COR-L47 (cell line): Measurements from ENCODE around the gene FAAP100.

Experiments
- DNase-seq: peaks from one replicate; lab custom pipeline; 2025; lab: John Stamatoyannopoulos, UW

Gene FAAP100

GRCh38 chr17:81524039-81524864 lies 27.9 kb downstream of the FAAP100 start:
- no peak for DNase-seq

DNA sequence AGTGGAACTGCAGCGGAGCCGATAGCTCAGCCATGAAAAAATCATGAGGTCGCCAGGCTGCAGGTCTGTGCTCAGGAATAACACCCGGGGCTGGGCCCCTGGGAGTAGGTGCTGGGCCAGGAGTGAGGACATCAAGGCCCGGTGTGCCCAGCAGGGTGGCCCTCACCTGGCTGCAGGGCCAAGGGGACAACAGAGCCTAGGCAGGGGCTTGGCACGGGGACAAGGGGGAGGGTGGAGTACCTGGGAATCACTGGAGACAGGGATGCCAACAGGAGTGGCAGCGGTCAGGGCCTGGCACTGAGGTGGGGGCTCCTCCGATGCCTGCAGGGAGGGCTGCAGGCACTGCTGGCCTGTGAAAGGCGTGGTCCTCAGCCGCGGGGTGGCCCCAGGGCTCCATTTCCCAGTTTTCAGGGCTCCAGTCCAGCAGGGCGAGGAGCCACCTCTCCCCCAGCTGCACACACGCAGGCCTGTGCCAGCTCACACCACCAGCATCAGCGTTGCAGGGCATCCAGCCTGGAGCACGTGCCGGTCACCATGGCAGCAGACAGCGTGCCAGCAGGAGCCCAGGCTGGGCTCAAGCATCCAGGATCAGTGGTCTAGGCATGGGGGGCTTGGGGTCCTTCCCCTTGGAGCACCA lies 28.6 kb downstream of the FAAP100 start:
- peak; percentile 95 for DNase-seq

GRCh38 chr17:81522491-81523401 lies 29.4 kb downstream of the FAAP100 start:
- no peak for DNase-seq

DNA sequence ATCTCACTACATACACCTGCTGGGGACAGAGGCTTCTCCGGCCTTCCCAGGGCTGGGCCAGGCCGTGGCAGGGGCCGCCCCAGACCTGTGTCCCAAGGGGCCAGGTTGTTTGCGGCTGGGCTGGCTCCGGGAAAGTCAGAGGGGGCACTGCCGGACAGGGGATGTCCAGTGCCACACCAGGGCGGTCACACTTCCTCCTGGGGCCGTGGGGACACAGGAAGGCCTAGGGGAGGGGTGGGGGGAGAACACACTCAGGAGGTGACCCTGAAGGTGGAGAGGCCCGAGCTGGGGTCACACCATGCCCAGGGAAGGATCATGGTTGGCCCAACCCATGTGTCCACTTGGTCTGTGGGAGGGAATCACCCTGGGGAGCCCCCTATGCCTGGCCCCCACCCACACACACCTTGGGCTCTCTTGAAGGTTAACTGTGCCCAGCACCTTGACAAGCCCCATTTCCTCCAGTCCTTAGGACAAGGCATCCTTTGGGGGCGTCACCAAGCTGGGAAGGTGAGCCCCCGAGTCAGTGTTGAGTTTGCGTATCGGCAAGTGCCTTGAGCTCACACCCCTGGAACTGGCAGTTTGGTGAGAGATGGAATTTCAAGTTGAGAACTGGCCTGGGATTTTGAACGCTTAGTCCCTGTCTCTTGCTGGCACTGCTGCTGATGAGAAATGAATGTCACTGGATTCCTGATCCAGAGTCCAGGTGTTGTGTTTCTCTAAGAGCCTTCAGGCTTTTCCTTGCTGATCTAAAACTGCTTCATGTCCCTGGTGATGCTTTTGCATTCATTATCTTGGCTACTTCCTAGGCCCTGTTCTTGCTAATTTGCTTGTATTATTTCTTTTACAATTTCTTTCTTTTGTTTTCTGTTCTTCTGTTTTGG lies 31.9 kb downstream of the FAAP100 start:
- no peak for DNase-seq

GRCh38 chr17:81519284-81520020 lies 32.7 kb downstream of the FAAP100 start:
- DNase-seq, result peak; percentile 88

- DNase-seq, result no peak
Observed at GRCh38 chr17:81518785-81519283, 33.3 kb downstream of the FAAP100 start.

- DNase-seq, result no peak
Observed at GRCh38 chr17:81518113-81518784, 33.9 kb downstream of the FAAP100 start.

DNA sequence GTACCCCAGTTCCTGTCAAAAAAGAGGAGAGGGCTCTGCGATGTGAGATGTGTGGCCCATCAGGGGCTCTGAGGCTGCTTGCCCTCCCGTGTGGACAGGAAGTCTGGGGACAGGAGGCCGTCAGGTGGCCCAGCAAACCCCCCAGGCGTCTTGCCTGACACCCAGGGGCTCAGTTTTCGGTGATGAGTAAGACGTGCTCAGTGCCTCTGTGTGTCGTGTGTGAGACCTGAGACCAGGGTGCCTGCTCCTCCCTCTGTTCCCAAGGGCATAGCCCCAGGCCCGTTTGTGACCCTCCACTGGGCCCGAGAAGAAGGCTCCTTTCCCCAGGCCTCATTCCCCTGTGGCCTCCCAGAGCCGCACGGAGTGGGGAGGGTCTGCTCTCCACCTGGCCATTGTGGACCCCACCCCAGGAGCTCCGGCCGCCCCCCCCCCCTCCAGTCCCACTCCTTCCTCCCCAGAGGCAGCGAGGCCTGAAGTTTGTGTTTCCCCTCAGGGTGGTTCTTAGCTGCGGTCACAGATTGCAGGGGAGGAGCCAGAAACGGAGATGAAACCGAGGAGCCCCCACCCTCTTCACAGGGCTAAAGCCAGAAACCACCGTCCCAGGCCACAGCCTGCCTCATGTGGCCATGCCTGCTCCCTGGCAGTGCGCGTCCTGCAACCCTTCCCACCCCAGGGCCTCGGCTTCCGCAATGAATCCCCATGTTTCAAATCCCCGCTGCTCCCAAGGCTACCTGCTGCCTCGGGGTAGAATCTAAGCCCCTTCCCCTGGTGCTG lies 34.6 kb downstream of the FAAP100 start:
- DNase-seq, result no peak

DNA sequence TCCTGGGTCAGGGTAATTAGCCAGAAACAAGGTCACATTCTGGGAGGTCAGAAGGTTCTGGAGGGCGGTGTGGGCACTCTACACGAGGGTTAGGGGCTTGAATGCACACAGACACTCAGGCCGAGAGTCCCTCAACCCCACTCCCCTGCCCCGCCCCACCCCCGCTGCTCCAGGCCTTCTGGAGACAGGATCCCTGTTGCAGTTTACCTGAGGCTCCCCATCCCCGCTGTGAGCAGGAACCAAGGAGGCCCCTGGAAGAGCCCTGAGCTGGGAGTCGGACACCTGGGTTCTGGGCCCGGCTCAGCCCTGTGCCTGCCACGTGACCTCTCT lies 35.2 kb downstream of the FAAP100 start:
- no peak for DNase-seq

DNA sequence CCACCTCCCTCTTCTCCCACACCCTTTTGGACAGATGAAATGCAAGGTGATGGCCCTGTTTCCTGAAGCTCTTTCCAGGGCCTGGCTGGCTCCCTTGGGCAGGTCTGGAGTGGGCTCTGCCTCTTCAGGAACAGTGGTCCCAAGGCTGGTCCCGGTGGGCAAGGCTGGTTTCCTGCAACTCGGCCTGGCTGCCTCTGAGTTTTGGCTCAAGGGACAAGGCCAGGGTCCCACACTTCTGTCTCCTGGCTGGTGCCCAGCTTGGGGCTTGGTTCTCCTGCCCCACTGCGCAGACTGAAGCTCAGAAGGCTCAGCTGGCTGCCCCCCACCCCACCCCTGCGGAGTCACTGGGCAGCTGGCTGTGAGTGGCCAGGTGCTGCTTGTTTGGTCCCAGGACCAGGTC lies 35.7 kb downstream of the FAAP100 start:
- DNase-seq, result no peak

- no peak for DNase-seq
Observed at GRCh38 chr17:81515530-81516041, 36.6 kb downstream of the FAAP100 start.

DNA sequence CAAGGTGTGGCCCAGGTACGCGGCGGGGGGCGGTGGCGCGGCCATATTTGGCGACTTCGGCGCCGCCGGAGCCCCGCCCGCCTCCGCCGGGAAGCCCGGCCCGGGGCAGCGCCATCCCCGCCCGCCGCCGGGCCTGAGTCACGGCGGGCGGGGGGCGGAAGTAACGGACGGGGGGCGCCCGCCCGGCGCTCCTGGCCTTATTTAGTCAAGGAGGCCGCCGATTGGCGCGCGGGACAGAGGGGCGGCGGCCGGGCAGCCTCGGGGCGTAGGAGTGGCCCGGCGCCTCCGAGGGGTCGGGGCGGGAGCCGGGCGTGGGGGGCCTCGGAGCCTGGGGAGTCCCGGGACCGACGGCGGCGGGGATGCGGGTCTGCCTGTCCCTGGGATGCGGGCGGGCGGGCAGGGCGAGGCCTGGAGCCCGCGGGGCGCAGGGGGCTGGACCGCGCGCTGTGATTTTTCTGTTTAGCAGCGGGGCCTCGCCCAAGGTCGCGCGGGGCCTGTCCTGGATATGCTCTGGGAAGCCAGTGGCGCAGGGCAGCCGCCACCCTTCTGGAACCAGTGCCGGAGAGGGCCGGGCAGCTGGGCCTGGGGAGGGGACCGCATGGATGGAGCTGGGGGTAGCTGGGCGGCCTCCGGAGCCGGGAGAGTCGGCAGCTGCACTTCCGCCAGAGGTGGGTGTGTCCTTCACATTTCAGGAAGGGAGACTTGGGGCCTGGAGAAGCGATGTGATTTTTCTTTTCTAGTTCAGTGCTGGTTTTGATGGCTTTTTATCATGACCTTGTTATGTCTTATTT lies 37.2 kb downstream of the FAAP100 start:
- peak; percentile 82 for DNase-seq

GRCh38 chr17:81514489-81514738 lies 37.7 kb downstream of the FAAP100 start:
- DNase-seq, result no peak

DNA sequence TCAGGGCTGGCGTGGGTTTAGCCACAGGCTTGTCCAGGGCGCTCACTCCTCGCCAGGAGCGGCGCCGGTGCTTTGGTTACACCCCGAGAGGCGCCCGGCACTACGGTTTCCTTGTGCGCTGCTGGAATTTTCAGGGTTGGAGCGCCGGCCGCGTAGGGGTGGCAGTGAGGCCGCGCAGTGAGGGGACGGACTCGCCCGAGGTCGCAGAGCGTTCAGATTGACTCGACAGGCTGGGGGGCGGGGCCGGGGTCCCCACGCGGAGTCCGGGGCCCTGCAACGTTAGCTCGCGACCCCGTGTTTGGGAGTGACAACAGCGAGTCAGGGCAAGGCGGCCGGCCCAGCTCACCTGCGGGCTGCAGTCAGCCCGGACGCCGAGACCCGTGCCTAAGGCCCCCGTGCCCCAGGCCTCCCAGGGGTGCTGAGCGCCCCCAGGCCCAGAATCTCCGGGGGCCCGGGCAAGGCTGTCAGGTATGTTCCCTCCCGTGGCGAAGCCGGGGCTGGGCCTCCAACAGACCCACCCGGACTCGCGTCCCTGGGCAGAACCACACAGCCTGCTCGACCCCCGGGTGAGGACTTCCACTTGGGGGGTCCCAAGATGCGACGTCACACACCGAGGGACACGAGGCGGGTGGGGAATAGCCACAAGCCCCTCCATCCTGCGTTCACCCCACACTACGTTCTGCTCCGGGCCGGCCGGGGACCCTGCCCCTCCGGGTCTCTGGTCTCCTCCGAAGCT lies 38.2 kb downstream of the FAAP100 start:
- peak; percentile 82 for DNase-seq

- peak; percentile 78 for DNase-seq
Observed at GRCh38 chr17:81513372-81513752, 38.8 kb downstream of the FAAP100 start.

DNA sequence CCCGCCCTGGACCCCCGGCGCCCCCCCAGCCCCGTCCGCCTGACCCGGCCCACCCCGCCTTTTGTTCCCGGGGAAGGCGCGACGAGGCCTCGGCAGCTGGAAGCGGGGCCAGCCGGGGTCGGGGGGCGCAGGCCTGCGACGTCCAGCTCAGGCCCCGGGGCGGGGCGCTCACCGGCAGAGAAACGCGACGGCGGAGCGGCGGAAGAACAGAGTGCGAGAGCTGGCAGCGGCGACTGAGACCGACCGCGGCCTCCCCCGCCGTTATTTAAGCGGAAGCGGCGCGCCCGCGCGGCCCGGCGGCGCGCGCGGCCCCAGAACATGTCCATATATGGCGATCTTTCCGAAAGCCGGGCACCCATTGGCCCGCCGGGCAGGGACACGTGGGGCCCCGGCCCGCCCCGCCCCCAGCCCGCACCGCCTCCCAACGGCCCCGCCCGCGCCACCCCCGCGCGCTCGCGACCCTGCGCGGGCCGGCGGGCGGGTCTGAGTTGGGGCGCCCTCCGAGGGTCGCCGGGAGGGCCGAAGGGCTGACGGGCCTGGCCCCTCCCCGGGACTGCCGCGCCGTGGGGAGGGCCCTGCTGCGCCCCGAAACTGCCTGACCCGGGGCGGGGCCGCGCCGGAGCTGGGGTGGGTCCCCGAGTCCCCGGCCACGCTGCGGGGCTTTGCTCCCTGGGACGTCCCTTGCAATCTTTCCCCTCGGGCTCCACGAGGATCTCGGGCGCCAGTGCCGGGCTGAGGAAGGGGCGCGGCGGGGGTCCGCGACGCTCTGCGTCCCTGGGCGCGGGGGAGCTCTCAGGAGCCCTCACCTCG lies 39.4 kb downstream of the FAAP100 start, which contains the start of gene ACTG1:
TSS of gene ACTG1 (minus strand) at position 238 of the 810 bp plus-strand sequence. CDS start 445 bp downstream, outside the sequence.
- DNase-seq, result peak; percentile 98
